Measurements from ENCODE around the gene GRM8.

DNA sequence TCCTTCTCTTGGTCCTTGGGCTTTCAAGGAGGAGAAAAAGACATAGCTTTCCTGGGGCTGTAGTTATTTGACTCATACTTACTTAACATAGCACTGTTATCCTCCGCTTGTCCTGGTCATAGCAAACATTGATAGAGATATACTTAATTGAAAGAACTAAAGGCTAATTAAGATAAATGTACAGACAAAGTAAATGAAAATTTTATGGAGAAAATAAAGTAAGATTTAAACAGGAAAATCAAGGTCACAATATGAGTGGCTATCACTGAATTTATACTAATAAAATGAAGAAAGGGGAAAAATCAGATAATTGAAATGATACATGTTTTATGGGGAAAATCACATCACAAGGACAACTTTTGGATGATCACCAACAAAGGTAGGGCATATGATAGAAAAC lies 849.7 kb downstream of the GRM8 start:
- TF ChIP-seq ZNF274 (IDR thresholded peaks at IDR 0.05; ENCODE audit: low read depth, low read length), result no peak
- no peak for TF ChIP-seq YY1 (IDR thresholded peaks at IDR 0.05; ENCODE audit: insufficient read depth, insufficient read length)
